Endothelial cell of umbilical vein (primary cell): ENCODE measurements around the gene PCGF3. TPM values are rescaled to one million over a fixed set of nuclear protein-coding genes. Genes with fewer than 3 reads are reported as not detected.

Experiments used
- BruUV-seq: library from RNA; stranded (reverse); fragments of 400-500 nt; replicated peaks from 2 replicates; lab custom pipeline; 2021; lab: Mats Ljungman, UMichigan
- CTCF ChIA-PET: fragments of 300-600, 350-600 bp; sonication (Branson Sonifier 250); formaldehyde crosslinking; loops from one replicate; lab custom pipeline; 2021; ENCODE audit warnings: antibody characterized with exemption, inconsistent platforms; lab: Charles Lee
- POLR2A ChIA-PET: fragments of 300-600, 350-600 bp; sonication (Branson Sonifier 250); formaldehyde crosslinking; loops from one replicate; lab custom pipeline; 2021; ENCODE audit warnings: antibody characterized with exemption, inconsistent platforms; lab: Charles Lee
- DNase-seq: peaks from one replicate; pipeline ENCODE4 v3.0.0-alpha.2; 2011; ENCODE audit warnings: low read depth, low spot score
- FAIRE-seq: peaks from 2 replicates; lab custom pipeline; 2011; peaks lifted over from hg19 to GRCh38; lab: Jason Lieb, UNC
- H2AFZ ChIP-seq: 2 replicates; pipeline ENCODE4 v1.6.0; 2012; ENCODE audit warnings: low read depth, low read length, control low read depth, inconsistent platforms
- H3K27ac ChIP-seq: 2 replicates; pipeline ENCODE4 v1.5.1; 2011; ENCODE audit warnings: low read depth, mild to moderate bottlenecking, control low read depth, low read length, moderate library complexity; ENCODE audit not compliant: insufficient read depth
- H3K27me3 ChIP-seq, 2 experiments: 2 replicates each; pipeline versions ENCODE4 v1.6.0 to v1.6.1; 2011; ENCODE audit warnings: low read length in 2 of 2, mixed read lengths in 1 of 2; ENCODE audit not compliant: control insufficient read depth in 2 of 2, insufficient read depth in 2 of 2
- H3K36me3 ChIP-seq, 2 experiments: 2 replicates in 1 of 2; 3 replicates in 1 of 2; pipeline ENCODE4 v1.5.1; 2011; ENCODE audit warnings: low read length in 2 of 2, mild to moderate bottlenecking in 1 of 2, moderate library complexity in 1 of 2; ENCODE audit not compliant: control insufficient read depth in 2 of 2, insufficient read depth in 2 of 2; ENCODE audit errors: extremely low read depth in 1 of 2
- H3K4me1 ChIP-seq: 3 replicates; pipeline ENCODE4 v1.5.1; 2011; ENCODE audit warnings: mild to moderate bottlenecking, low read length; ENCODE audit not compliant: control insufficient read depth, insufficient read depth; ENCODE audit errors: extremely low read depth
- H3K4me2 ChIP-seq: 2 replicates; pipeline ENCODE4 v1.6.1; 2011; ENCODE audit warnings: low read length, control low read depth, mixed read lengths; ENCODE audit not compliant: insufficient read depth
- H3K4me3 ChIP-seq, 3 experiments: fragments of 200-600 bp in 1 of 3; sonication (generic), shearing (Covaris generic) in 1 of 3; replicated peaks in 1 of 3; 2 replicates each; pipeline ENCODE4 v1.5.1; 2011 to 2016; ENCODE audit warnings: control low read depth in 3 of 3, low read length in 3 of 3, mild to moderate bottlenecking in 2 of 3, inconsistent platforms in 1 of 3, low read depth in 1 of 3, moderate library complexity in 1 of 3; ENCODE audit not compliant: insufficient read depth in 1 of 3
- H3K79me2 ChIP-seq: 2 replicates; pipeline ENCODE4 v1.6.0; 2012; ENCODE audit warnings: low read length, inconsistent platforms; ENCODE audit not compliant: control insufficient read depth, insufficient read depth
- H3K9ac ChIP-seq: replicated peaks from 2 replicates; pipeline ENCODE3; 2011; ENCODE audit warnings: low read length, control low read depth; ENCODE audit not compliant: insufficient read depth; ENCODE audit errors: extremely low read depth
- H3K9me1 ChIP-seq: replicated peaks from 3 replicates; pipeline ENCODE4 v1.6.0; 2011; ENCODE audit warnings: mild to moderate bottlenecking, low read length; ENCODE audit not compliant: control insufficient read depth, insufficient read depth; ENCODE audit errors: extremely low read depth
- H3K9me3 ChIP-seq: replicated peaks from 2 replicates; pipeline ENCODE4 v1.5.1; 2012; ENCODE audit warnings: low read length, inconsistent platforms; ENCODE audit not compliant: control insufficient read depth, insufficient read depth
- H4K20me1 ChIP-seq: replicated peaks from 2 replicates; pipeline ENCODE3; 2011; ENCODE audit warnings: mild to moderate bottlenecking, low read length; ENCODE audit not compliant: control insufficient read depth, insufficient read depth; ENCODE audit errors: extremely low read depth
- CTCF ChIP-seq, 2 donors: IDR thresholded peaks; 1 replicate in 1 of 2; 2 replicates in 1 of 2; pipeline ENCODE4 v1.5.1; 2011; ENCODE audit warnings: low read length in 2 of 2, mild to moderate bottlenecking in 2 of 2, moderate library complexity in 2 of 2, control low read depth in 1 of 2, inconsistent platforms in 1 of 2, low read depth in 1 of 2; ENCODE audit not compliant: insufficient read depth in 1 of 2; ENCODE audit errors: extremely low read depth in 1 of 2
- EZH2 ChIP-seq: IDR thresholded peaks from 2 replicates; pipeline ENCODE4 v1.6.1; 2012; ENCODE audit warnings: borderline replicate concordance, low read depth, mild to moderate bottlenecking, moderate library complexity, low read length, inconsistent platforms; ENCODE audit not compliant: severe bottlenecking
- FOS ChIP-seq: IDR thresholded peaks from 2 replicates; pipeline ENCODE4 v1.6.1; 2011; ENCODE audit warnings: mild to moderate bottlenecking, low read length, moderate library complexity, borderline replicate concordance; ENCODE audit not compliant: insufficient read depth
- GATA2 ChIP-seq: IDR thresholded peaks from 2 replicates; pipeline ENCODE4 v1.7.0; 2011; ENCODE audit warnings: low read depth, mild to moderate bottlenecking, moderate library complexity, mixed read lengths, low read length; ENCODE audit not compliant: insufficient read length, insufficient read depth
- JUN ChIP-seq: IDR thresholded peaks from 2 replicates; pipeline ENCODE4 v1.6.1; 2011; ENCODE audit warnings: borderline replicate concordance, low read depth; ENCODE audit not compliant: insufficient read length, insufficient read depth
- MAX ChIP-seq: IDR thresholded peaks from 2 replicates; pipeline ENCODE4 v1.6.1; 2011; ENCODE audit not compliant: insufficient read depth, insufficient read length
- MYC ChIP-seq: IDR thresholded peaks from one replicate; pipeline ENCODE4 v1.6.1; 2011; ENCODE audit warnings: mild to moderate bottlenecking, low read depth, low read length
- POLR2A ChIP-seq: IDR thresholded peaks from 2 replicates; pipeline ENCODE4 v1.6.1; 2012; ENCODE audit warnings: low read depth, mild to moderate bottlenecking, control low read depth, low read length
- POLR2AphosphoS5 ChIP-seq: IDR thresholded peaks from 2 replicates; pipeline ENCODE4 v1.6.1; 2012; ENCODE audit warnings: low read depth, mild to moderate bottlenecking, control low read depth, low read length, moderate library complexity; ENCODE audit not compliant: insufficient read depth
- dilution Hi-C: fragments of 300-500 bp; cut with MboI; formaldehyde crosslinking; loops from one replicate; pipeline ENCODE4 v1.15.0; 2019; ENCODE audit warnings: low sequenced_read_pairs; ENCODE audit not compliant: extremely low pct_ligation_motif_present
- intact Hi-C: fragments of 100-400 bp; cut with micrococcal nuclease; formaldehyde crosslinking; loops from one replicate; pipeline ENCODE4 v1.10.0; 2022
- polyA plus RNA-seq, 4 experiments: library from polyadenylated mRNA; depleted of rRNA in 3 of 4; stranded (reverse) in 3 of 4; unstranded in 1 of 4; fragments of >200 nt; gene quantifications; 2 replicates each; pipeline versions ENCODE4 v1.2.1 to v1.2.3, GENCODE V29; 2011 to 2012; ENCODE audit warnings: missing spikeins in 1 of 4
- total RNA-seq: library from RNA; stranded (reverse); gene quantifications from 2 replicates; pipeline ENCODE4 v1.2.3, GENCODE V29; 2021

The PCGF3 gene
- total and polyA plus RNA-seq, 2 donors (not counting 3 experiments of a cell fraction or from before 2014, with no cell fraction given), result 70.2 to 91.8 TPM

GRCh38 chr4:739569-739968 lies 33.9 kb downstream of the PCGF3 start:
- H3K9me3 ChIP-seq, result no peaks in the 10 kb centered on the region
- no peak overlapping the region for H2AFZ ChIP-seq
- POLR2A ChIA-PET, result no interaction called here
- intact Hi-C loops (no loop called here), dilution Hi-C loops (no loop called here)
- H3K27me3 ChIP-seq, result no peaks in the 10 kb centered on the region
- H3K4me2 ChIP-seq, result no peak overlapping the region
- CTCF ChIA-PET, result no interaction called here
- H3K9me1 ChIP-seq, result no peaks in the 10 kb centered on the region
- peaks cover 3% of the 10 kb centered on the region for H4K20me1 ChIP-seq
- H3K4me3 ChIP-seq, result no peak overlapping the region
- TF ChIP-seq POLR2A (no peak), MAX (no peak), POLR2AphosphoS5 (no peak), EZH2 (no peak), FOS (no peak), MYC (no peak), GATA2 (no peak), JUN (no peak), CTCF (IDR thresholded peaks at IDR 0.05; ENCODE audit: extremely low read depth in 1 of 2, insufficient read depth in 1 of 2, low read depth in 1 of 2, low read length in 2 of 2) (no peak)
- H3K79me2 ChIP-seq, result no peaks in the 10 kb centered on the region
- FAIRE-seq, result no peak
- H3K9ac ChIP-seq, result no peak overlapping the region
- BruUV-seq, result no TSS peak
- no peak for DNase-seq
- no peak overlapping the region for H3K27ac ChIP-seq
- no peaks in the 10 kb centered on the region for H3K4me1 ChIP-seq
- peaks cover 9 to 37% of the 10 kb centered on the region in 2 experiments for H3K36me3 ChIP-seq
